Progenitor cell of endocrine pancreas (in vitro differentiated cells): ENCODE results near the gene IGFALS. TPM values are rescaled to one million over a fixed set of nuclear protein-coding genes. Genes with fewer than 3 reads are reported as not detected.

Experiments used
- DNase-seq: peaks from one replicate; pipeline ENCODE4 v3.0.0; 2021; ENCODE audit warnings: low spot score; ENCODE audit not compliant: unreplicated experiment
- H3K27ac Mint-ChIP-seq: 2 replicates; pipeline ENCODE4 v1.8.0; 2021; ENCODE audit warnings: mild to moderate bottlenecking, moderate library complexity, mixed read lengths
- H3K27me3 Mint-ChIP-seq: 2 replicates; pipeline ENCODE4 v1.8.0; 2021; ENCODE audit warnings: mixed read lengths
- H3K36me3 Mint-ChIP-seq: 2 replicates; pipeline ENCODE4 v1.8.0; 2022; ENCODE audit warnings: mixed read lengths; ENCODE audit not compliant: insufficient read depth
- H3K4me1 Mint-ChIP-seq: 2 replicates; pipeline ENCODE4 v1.8.0; 2021; ENCODE audit warnings: low read depth, mixed read lengths
- H3K4me3 Mint-ChIP-seq: 2 replicates; pipeline ENCODE4 v1.8.0; 2021; ENCODE audit warnings: low read depth, mild to moderate bottlenecking, moderate library complexity, mixed read lengths
- H3K9me3 Mint-ChIP-seq: 2 replicates; pipeline ENCODE4 v1.8.0; 2021; ENCODE audit warnings: low read depth, mixed read lengths
- total RNA-seq: library from RNA; stranded (reverse); gene quantifications from 2 replicates; pipeline ENCODE4 v1.2.1, GENCODE V29; 2021
- TF ChIP-seq, protein P1 (sequence below): fragments of 200-600 bp; sonication (generic); IDR thresholded peaks from one replicate; pipeline ENCODE4 v1.5.0; 2021; ENCODE audit warnings: antibody characterized with exemption, mild to moderate bottlenecking; ENCODE audit not compliant: unreplicated experiment

Gene IGFALS
- total RNA-seq, 1 donor from 2014 or later: 1.2 TPM

DNA sequence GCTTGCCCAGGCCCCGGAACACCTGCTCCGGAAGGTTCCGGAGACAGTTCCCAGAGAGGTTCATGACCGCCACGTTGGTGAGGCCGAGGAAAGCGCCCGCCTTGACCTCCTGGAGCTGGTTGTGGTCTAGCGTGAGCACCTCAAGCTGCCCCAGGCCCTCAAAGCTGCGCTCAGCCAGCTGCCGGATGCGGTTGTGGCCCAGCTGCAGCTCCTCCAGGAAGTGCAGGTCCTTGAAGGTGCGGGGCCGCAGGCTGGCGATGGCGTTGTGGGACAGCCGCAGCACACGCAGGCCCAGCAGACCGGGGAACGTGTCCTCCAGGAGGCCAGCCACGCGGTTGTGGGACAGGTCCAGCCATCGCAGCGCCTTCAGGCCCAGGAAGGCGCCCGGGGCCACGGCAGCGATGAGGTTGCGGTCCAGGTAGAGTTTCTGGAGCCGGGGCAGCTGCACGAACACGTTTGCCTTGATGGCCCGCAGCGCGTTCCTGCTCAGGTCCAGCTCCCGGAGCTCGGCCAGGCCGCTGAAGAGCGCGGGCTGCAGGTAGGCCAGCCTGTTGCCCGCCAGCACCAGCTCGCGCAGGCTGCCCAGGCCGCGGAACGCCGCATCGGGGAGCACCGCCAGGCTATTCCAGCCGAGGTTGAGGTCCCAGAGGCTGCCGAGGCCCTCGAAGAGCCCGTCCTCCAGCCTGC, 2.1 kb downstream of the IGFALS start:
- no peak overlapping the region for H3K4me3 Mint-ChIP-seq
- peaks cover 4% of the 10 kb centered on the region for H3K36me3 Mint-ChIP-seq
- no peak for DNase-seq
- H3K4me1 Mint-ChIP-seq: peaks cover 3% of the 10 kb centered on the region
- H3K27me3 Mint-ChIP-seq: no peaks in the 10 kb centered on the region
- TF ChIP-seq, protein P1, sequence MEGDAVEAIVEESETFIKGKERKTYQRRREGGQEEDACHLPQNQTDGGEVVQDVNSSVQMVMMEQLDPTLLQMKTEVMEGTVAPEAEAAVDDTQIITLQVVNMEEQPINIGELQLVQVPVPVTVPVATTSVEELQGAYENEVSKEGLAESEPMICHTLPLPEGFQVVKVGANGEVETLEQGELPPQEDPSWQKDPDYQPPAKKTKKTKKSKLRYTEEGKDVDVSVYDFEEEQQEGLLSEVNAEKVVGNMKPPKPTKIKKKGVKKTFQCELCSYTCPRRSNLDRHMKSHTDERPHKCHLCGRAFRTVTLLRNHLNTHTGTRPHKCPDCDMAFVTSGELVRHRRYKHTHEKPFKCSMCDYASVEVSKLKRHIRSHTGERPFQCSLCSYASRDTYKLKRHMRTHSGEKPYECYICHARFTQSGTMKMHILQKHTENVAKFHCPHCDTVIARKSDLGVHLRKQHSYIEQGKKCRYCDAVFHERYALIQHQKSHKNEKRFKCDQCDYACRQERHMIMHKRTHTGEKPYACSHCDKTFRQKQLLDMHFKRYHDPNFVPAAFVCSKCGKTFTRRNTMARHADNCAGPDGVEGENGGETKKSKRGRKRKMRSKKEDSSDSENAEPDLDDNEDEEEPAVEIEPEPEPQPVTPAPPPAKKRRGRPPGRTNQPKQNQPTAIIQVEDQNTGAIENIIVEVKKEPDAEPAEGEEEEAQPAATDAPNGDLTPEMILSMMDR: no peak
- no peak overlapping the region for H3K27ac Mint-ChIP-seq
- no peaks in the 10 kb centered on the region for H3K9me3 Mint-ChIP-seq

DNA sequence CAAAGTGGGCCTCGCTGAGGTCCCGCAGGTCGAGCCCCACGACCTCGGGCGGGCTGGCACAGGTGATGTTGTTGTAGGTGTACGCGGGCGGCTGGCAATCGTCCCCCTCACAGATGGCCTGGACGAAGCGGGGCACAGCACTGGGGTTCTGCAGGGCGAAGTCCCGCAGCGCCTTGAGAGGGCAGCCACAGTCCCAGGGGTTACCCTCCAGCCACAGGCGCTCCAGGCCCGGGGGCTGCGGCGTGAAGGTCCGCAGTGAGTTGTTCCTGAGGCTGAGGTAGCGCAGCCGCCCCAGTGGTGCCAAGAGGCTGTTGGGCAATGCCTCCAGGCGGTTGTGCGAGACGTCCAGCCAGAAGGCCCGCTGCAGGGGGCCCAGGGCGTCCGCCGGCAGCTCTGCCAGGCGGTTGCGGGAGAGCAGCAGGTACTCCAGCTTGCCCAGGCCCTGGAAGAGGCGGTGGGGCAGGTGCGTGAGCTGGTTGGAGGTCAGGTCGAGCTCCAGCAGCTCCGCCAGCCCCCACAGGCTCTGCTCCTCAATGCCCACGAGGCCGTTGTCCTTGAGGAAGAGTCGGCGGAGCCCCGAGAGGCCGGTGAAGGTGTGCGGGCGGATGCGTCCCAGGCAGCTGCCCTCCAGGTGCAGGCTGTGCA, 2.8 kb downstream of the IGFALS start:
- peaks cover 4% of the 10 kb centered on the region for H3K36me3 Mint-ChIP-seq
- H3K27me3 Mint-ChIP-seq: no peaks in the 10 kb centered on the region

DNA sequence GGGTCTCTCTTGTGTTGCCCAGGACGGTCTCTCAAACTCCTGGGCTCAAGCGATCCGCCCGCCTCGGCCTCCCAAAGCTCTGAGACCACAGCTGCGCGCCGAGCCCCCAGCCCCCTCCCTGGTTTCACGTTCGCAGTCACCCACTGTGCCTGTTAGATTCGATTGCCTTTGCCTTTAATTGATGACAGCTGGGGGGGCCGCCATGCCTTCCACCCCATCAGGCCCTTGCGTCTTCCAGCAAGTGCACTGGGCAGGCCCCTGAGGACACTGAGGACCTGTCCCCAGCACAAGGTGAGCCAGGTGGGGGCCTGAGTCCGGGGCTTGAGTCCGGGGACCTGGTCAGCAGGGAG, 3.3 kb downstream of the IGFALS start:
- Mint-ChIP-seq H3K4me1 (peaks cover 1% of the 10 kb centered on the region), H3K4me3 (no peak overlapping the region), H3K36me3 (peaks cover 4% of the 10 kb centered on the region), H3K27me3 (no peaks in the 10 kb centered on the region), H3K9me3 (no peaks in the 10 kb centered on the region), H3K27ac (no peak overlapping the region)
- peak; percentile 9 for DNase-seq
- TF ChIP-seq, protein P1: no peak

More for the DNA sequence above, 2.8 kb downstream of the IGFALS start:
- TF ChIP-seq, protein P1: no peak
- H3K4me3 Mint-ChIP-seq: no peak overlapping the region
- H3K9me3 Mint-ChIP-seq: no peaks in the 10 kb centered on the region
- no peak overlapping the region for H3K27ac Mint-ChIP-seq
- no peak for DNase-seq
- peaks cover 3% of the 10 kb centered on the region for H3K4me1 Mint-ChIP-seq

DNA sequence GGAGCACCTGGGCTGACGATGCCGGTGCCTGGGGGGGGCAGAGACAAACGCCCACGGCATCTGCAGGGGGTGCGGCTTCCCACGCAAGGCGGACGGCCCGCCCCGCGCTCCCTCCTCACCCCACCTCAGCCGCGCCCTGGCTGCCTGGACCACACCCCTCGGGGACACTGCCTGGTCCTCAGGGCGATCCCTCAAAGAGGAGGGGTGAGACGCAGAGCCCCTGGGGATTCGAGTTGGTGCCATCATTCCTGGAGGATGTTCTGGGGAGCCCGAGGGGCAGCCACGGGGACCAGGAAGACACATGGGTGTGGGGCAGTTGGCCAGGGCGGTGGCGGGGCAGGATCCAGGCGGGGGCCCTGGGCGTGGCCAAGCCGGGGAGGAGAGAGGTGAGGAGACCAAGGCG, 3.9 kb downstream of the IGFALS start:
- DNase-seq: no peak
- Mint-ChIP-seq H3K4me3 (no peak overlapping the region), H3K9me3 (no peaks in the 10 kb centered on the region), H3K36me3 (peaks cover 4% of the 10 kb centered on the region), H3K27me3 (no peaks in the 10 kb centered on the region), H3K27ac (no peak overlapping the region), H3K4me1 (peaks cover 1% of the 10 kb centered on the region)
- TF ChIP-seq, protein P1: no peak

DNA sequence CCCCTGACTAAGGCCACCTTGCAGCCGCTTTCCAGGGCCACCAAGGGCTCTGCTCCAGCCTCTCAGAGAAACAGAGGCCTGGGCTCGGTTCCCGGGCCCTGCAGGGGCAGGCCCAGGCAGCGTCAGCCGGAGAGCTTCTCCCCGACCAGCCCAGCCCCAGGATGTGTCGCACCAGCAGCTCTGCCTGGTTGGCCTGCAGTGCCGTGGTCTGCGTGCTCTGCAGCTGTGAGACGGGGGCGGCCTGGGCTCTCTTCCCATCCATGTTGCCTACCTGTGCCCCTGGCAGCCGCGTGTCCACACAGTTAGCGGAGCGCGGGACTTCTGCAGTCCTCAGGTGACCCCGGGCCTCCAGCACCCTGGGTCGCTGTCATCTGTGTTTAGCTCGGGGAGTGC, 4.8 kb downstream of the IGFALS start:
- Mint-ChIP-seq H3K27me3 (no peaks in the 10 kb centered on the region), H3K36me3 (peaks cover 4% of the 10 kb centered on the region), H3K27ac (no peak overlapping the region), H3K4me3 (no peak overlapping the region), H3K4me1 (peaks cover 1% of the 10 kb centered on the region), H3K9me3 (no peaks in the 10 kb centered on the region)
- DNase-seq: no peak
- TF ChIP-seq, protein P1: no peak
